Endothelial cell (in vitro differentiated cells): ENCODE data around the gene SERPINA12. TPM values are rescaled to one million over a fixed set of nuclear protein-coding genes. Genes with fewer than 3 reads are reported as not detected.

Experiments
- DNase-seq: peaks from one replicate; pipeline ENCODE4 v3.0.0; 2021; ENCODE audit warnings: low spot score
- H3K27ac Mint-ChIP-seq: one replicate; pipeline ENCODE4 v1.8.0; 2021; ENCODE audit warnings: mixed read lengths, inconsistent platforms; ENCODE audit not compliant: unreplicated experiment
- H3K27me3 Mint-ChIP-seq: one replicate; pipeline ENCODE4 v1.8.0; 2021; ENCODE audit warnings: mild to moderate bottlenecking, moderate library complexity, mixed read lengths, inconsistent platforms; ENCODE audit not compliant: unreplicated experiment
- H3K36me3 Mint-ChIP-seq: one replicate; pipeline ENCODE4 v1.8.0; 2021; ENCODE audit warnings: mild to moderate bottlenecking, low read depth, mixed read lengths, inconsistent platforms; ENCODE audit not compliant: unreplicated experiment
- H3K4me1 Mint-ChIP-seq: one replicate; pipeline ENCODE4 v1.8.0; 2021; ENCODE audit warnings: mild to moderate bottlenecking, mixed read lengths, inconsistent platforms; ENCODE audit not compliant: unreplicated experiment
- H3K4me3 Mint-ChIP-seq: one replicate; pipeline ENCODE4 v1.8.0; 2021; ENCODE audit warnings: mild to moderate bottlenecking, mixed read lengths, inconsistent platforms; ENCODE audit not compliant: unreplicated experiment
- H3K9me3 Mint-ChIP-seq: one replicate; pipeline ENCODE4 v1.8.0; 2021; ENCODE audit warnings: mixed read lengths, inconsistent platforms; ENCODE audit not compliant: unreplicated experiment
- total RNA-seq: library from RNA; stranded (reverse); fragmentation: NEBNext Ultra II Directional; extraction: Animal tissue kit (Norgen Biotek cat#: 25700); gene quantifications from one replicate; pipeline ENCODE4 v1.2.1, GENCODE V29; 2021; ENCODE audit not compliant: unreplicated experiment
- TF ChIP-seq, protein P1 (sequence below): fragments of 200-600 bp; sonication (generic); IDR thresholded peaks from one replicate; pipeline ENCODE4 v1.5.0; 2021; ENCODE audit warnings: antibody characterized with exemption; ENCODE audit not compliant: unreplicated experiment

SERPINA12 gene
- total RNA-seq, 1 donor from 2014 or later, result not detected

DNA sequence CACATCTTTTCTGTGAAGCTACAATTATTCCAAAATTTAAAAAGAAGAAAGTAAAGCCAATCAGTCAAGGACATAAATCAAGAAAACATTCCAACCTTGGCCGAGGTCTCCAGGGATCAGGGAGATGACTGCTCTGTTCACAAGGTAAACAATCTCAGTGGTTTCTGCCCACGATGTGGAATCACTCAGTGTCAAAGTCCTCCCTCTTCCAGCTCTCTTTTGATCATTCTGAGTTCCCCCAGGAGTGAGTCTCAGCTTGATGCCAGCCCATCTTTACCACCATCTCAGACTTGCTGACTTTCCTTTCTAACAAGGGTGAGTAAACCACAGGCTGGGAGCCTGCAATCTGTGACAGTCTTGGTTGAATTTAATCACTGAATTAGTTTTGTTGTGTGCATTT lies 28.5 kb downstream of the SERPINA12 start:
- no peak for DNase-seq
- Mint-ChIP-seq H3K9me3 (peaks cover 12% of the 10 kb centered on the region), H3K4me1 (no peaks in the 10 kb centered on the region), H3K36me3 (no peaks in the 10 kb centered on the region), H3K27me3 (peaks cover 4% of the 10 kb centered on the region), H3K4me3 (no peak overlapping the region), H3K27ac (no peak overlapping the region)
- TF ChIP-seq, protein P1, sequence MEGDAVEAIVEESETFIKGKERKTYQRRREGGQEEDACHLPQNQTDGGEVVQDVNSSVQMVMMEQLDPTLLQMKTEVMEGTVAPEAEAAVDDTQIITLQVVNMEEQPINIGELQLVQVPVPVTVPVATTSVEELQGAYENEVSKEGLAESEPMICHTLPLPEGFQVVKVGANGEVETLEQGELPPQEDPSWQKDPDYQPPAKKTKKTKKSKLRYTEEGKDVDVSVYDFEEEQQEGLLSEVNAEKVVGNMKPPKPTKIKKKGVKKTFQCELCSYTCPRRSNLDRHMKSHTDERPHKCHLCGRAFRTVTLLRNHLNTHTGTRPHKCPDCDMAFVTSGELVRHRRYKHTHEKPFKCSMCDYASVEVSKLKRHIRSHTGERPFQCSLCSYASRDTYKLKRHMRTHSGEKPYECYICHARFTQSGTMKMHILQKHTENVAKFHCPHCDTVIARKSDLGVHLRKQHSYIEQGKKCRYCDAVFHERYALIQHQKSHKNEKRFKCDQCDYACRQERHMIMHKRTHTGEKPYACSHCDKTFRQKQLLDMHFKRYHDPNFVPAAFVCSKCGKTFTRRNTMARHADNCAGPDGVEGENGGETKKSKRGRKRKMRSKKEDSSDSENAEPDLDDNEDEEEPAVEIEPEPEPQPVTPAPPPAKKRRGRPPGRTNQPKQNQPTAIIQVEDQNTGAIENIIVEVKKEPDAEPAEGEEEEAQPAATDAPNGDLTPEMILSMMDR, result no peak

DNA sequence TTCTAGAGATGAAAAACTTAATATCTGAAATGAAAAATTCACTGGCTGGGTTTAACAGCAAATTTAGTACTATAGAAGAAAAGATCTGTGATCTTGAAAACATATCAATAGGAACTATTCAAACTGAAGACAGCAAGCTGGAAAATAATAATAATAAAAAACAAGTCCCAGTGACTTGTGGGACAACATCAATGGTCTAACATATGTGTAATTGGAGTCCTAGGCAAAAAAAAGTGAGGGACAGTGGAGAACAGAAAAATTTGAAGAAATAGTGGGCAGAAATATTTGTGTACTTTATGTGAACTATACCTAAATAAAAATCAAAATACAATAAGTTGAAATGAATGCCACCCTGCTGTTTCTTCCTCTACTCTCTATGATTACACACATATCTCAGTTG lies 30.8 kb downstream of the SERPINA12 start:
- H3K9me3 Mint-ChIP-seq, result peaks cover 12% of the 10 kb centered on the region
- no peak overlapping the region for H3K27ac Mint-ChIP-seq
- H3K4me3 Mint-ChIP-seq, result no peak overlapping the region
- peaks cover 4% of the 10 kb centered on the region for H3K27me3 Mint-ChIP-seq
- TF ChIP-seq, protein P1, result no peak
- H3K4me1 Mint-ChIP-seq, result no peaks in the 10 kb centered on the region
- no peaks in the 10 kb centered on the region for H3K36me3 Mint-ChIP-seq
- no peak for DNase-seq

DNA sequence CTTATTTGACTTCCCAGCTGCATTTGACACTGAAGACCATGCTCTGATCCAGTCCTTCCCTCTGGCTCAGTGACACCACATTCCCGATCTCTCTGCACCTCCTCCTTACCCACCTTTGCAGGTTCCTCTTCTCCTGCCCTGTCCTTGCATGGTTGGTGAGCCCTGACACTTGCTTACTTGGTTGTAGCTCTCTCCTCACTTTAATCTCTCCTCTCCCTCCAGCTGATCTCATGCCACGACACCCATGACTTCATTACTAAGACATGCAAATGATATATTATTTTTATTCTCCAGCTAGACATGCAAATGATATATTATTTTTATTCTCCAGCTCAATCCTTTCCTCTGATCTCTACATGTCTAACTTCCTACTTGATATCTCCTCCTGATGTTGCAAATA lies 33.2 kb downstream of the SERPINA12 start, which contains the start of gene SERPINA9:
TSS of gene SERPINA9 (minus strand) at position 175 of the 400 bp plus-strand sequence. CDS start 6,357 bp downstream, outside the sequence.
- H3K36me3 Mint-ChIP-seq, result no peaks in the 10 kb centered on the region
- no peak within 1 kb of the TSS for H3K4me3 Mint-ChIP-seq
- H3K9me3 Mint-ChIP-seq, result peaks cover 12% of the 10 kb centered on the region
- no peaks in the 10 kb centered on the region for H3K4me1 Mint-ChIP-seq
- DNase-seq, result no peak
- H3K27ac Mint-ChIP-seq, result no peak within 1 kb of the TSS
- TF ChIP-seq, protein P1, result no peak
- peaks cover 2% of the 10 kb centered on the region for H3K27me3 Mint-ChIP-seq

DNA sequence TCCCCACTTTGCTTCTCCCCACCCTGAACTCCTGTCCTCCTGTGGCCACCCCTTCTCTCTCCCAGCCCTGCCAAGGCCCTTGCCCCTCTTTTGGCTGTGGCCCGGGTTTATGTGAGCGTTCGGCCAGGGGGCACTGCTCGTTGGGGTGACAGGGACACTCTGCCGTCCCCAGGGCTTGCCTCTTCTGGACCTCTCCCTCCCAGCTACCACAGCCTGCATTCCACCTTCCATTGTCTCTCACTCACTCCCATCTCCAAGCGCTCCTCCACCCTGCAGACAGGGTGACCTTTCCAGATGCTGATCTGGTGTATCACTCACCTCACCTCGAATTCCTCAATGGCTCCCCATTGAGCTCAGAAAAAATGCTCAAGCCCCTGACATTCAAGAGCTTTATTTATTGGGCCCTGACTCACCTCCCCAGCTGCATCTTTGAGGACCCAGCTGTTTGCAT lies 34.7 kb downstream of the SERPINA12 start:
- TF ChIP-seq, protein P1, result no peak
- H3K4me3 Mint-ChIP-seq, result no peak overlapping the region
- DNase-seq, result no peak
- H3K27me3 Mint-ChIP-seq, result peaks cover 2% of the 10 kb centered on the region
- no peaks in the 10 kb centered on the region for H3K36me3 Mint-ChIP-seq
- H3K9me3 Mint-ChIP-seq, result peaks cover 12% of the 10 kb centered on the region
- no peaks in the 10 kb centered on the region for H3K4me1 Mint-ChIP-seq
- no peak overlapping the region for H3K27ac Mint-ChIP-seq

DNA sequence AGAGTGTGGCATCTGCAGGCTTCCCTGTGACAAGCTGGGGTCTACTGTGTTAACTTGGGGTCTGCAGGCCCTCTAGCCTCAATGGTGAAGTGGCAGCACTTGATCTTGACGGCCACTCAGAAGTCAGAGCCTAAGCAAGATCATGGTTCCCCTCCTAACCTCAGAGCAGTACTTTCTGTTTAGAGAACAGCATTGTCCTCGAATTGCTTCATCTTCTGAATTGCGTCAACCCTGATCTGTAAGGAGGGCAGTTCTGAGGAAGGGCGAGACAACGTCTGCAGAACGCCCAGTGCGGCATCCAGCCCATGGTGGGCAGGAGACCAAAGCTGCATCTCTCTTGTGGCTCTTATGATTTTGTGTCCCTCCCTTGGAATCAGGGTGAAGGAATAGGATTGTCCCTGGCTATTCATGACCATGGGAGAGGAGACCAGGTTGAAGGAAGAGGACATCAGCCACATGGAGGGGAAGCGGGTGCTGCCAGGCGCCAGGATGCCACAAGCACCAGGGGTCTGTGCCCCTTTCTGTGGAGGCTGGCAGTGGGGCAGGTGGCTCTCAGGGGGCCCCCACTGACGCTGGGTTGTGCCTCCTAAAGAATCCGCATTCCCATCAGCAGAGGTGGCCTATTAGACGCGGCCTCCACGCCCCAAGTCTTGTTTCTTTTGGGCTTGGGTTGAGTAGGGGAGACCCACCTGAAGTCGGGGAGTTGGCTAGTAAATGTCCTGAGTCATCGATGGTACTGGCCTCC lies 35.4 kb downstream of the SERPINA12 start:
- H3K27ac Mint-ChIP-seq, result no peak overlapping the region
- no peak for DNase-seq
- no peaks in the 10 kb centered on the region for H3K36me3 Mint-ChIP-seq
- peaks cover 2% of the 10 kb centered on the region for H3K27me3 Mint-ChIP-seq
- peaks cover 5% of the 10 kb centered on the region for H3K9me3 Mint-ChIP-seq
- H3K4me1 Mint-ChIP-seq, result no peaks in the 10 kb centered on the region
- TF ChIP-seq, protein P1, result no peak
- H3K4me3 Mint-ChIP-seq, result no peak overlapping the region
